Measurements from ENCODE around the gene RNF5.
A peak's percentile ranks its signal among the peaks of the same experiment; 100 is the strongest.
"Not testable (repeated sequence)": the region's sequence is repeated elsewhere in the genome, so short reads cannot be mapped to it uniquely, and the experiment has no call there.

The RNF5 gene

DNA sequence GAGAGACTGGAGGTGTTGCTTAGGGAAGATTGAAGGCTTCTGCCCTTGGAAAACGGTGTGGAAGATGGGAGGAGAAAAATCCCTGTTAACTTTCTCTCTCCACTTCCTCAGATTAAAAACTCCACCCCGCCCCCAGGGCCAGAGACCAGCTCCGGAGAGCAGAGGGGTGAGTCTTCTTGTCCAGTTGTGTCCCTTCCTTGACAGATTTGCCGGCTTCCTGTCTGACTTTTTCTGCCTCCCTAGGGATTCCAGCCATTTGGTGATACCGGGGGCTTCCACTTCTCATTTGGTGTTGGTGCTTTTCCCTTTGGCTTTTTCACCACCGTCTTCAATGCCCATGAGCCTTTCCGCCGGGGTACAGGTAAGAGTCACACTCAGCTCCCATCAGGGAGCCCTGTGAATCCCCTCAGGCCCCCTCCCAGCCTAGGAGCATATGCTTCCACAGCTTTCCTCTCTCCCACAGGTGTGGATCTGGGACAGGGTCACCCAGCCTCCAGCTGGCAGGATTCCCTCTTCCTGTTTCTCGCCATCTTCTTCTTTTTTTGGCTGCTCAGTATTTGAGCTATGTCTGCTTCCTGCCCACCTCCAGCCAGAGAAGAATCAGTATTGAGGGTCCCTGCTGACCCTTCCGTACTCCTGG is 1.7 kb downstream of the RNF5 start:
- H3K9me3 ChIP-seq (replicated peaks; ENCODE audit: low read length), result no peaks in the 10 kb centered on the region
- H3K4me3 ChIP-seq (ENCODE audit: low read length), result no peak overlapping the region
- H3K27me3 ChIP-seq (ENCODE audit: control insufficient read depth, insufficient read depth, low read length), result no peaks in the 10 kb centered on the region
- no peak overlapping the region for H3K4me2 ChIP-seq (ENCODE audit: low read length)
- H3K9ac ChIP-seq (ENCODE audit: low read depth, low read length), result no peak overlapping the region
- peaks cover 26% of the 10 kb centered on the region for H3K4me1 ChIP-seq (ENCODE audit: control insufficient read depth, insufficient read depth, low read length)
- peaks cover 20% of the 10 kb centered on the region for H3K36me3 ChIP-seq (ENCODE audit: insufficient read depth, low read length)

GRCh38 chr6:32181148-32181702 is 3.0 kb downstream of the RNF5 start:
- Histone ChIP-seq H3K36me3 (ENCODE audit: insufficient read depth, low read length) (peaks cover 22% of the 10 kb centered on the region), H3K9me3 (replicated peaks; ENCODE audit: low read length) (no peaks in the 10 kb centered on the region), H3K4me2 (ENCODE audit: low read length) (no peak overlapping the region), H3K9ac (ENCODE audit: low read depth, low read length) (no peak overlapping the region), H3K27me3 (ENCODE audit: control insufficient read depth, insufficient read depth, low read length) (no peaks in the 10 kb centered on the region), H3K4me1 (ENCODE audit: control insufficient read depth, insufficient read depth, low read length) (peaks cover 25% of the 10 kb centered on the region), H3K4me3 (ENCODE audit: low read length) (no peak overlapping the region)

GRCh38 chr6:32181915-32182529 is 3.8 kb downstream of the RNF5 start:
- H3K4me2 ChIP-seq (ENCODE audit: low read length), result no peak overlapping the region

DNA sequence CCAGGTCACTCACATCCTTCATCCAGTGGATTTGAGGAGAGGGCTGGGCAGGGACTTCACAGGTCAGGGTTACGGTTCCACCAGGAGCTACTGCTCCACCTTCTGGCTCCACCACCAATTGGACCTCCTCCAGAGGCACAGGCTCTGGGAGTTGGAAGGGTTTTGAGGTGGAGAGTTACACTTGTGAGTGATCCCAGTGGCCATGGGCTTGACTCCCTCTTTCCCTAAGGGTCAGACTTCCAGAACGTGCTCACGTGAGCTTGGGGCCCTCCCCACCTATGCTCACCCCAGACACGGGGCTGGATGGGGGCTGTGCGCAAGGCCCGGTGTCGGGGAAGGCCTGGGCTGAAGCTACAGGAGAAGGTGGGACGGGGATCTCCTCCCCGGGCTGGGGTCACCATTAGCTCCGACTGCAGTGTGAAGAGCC is 4.4 kb downstream of the RNF5 start:
- Histone ChIP-seq H3K36me3 (ENCODE audit: insufficient read depth, low read length) (peaks cover 36% of the 10 kb centered on the region), H3K9ac (ENCODE audit: low read depth, low read length) (no peak overlapping the region), H3K9me3 (replicated peaks; ENCODE audit: low read length) (no peaks in the 10 kb centered on the region), H3K4me2 (ENCODE audit: low read length) (no peak overlapping the region), H3K4me3 (ENCODE audit: low read length) (no peak overlapping the region), H3K27me3 (ENCODE audit: control insufficient read depth, insufficient read depth, low read length) (no peaks in the 10 kb centered on the region), H3K4me1 (ENCODE audit: control insufficient read depth, insufficient read depth, low read length) (peaks cover 15% of the 10 kb centered on the region)

More at GRCh38 chr6:32181915-32182529, 3.8 kb downstream of the RNF5 start:
- H3K36me3 ChIP-seq (ENCODE audit: insufficient read depth, low read length), result peaks cover 30% of the 10 kb centered on the region
- H3K9ac ChIP-seq (ENCODE audit: low read depth, low read length), result no peak overlapping the region
- H3K27me3 ChIP-seq (ENCODE audit: control insufficient read depth, insufficient read depth, low read length), result no peaks in the 10 kb centered on the region
- no peaks in the 10 kb centered on the region for H3K9me3 ChIP-seq (replicated peaks; ENCODE audit: low read length)
- H3K4me3 ChIP-seq (ENCODE audit: low read length), result no peak overlapping the region
- peaks cover 17% of the 10 kb centered on the region for H3K4me1 ChIP-seq (ENCODE audit: control insufficient read depth, insufficient read depth, low read length)

GRCh38 chr6:32183030-32183429 is 4.8 kb downstream of the RNF5 start:
- Histone ChIP-seq H3K27me3 (ENCODE audit: control insufficient read depth, insufficient read depth, low read length) (no peaks in the 10 kb centered on the region), H3K9ac (ENCODE audit: low read depth, low read length) (no peak overlapping the region), H3K4me3 (ENCODE audit: low read length) (no peak overlapping the region), H3K4me1 (ENCODE audit: control insufficient read depth, insufficient read depth, low read length) (peaks cover 20% of the 10 kb centered on the region), H3K9me3 (replicated peaks; ENCODE audit: low read length) (no peaks in the 10 kb centered on the region), H3K4me2 (ENCODE audit: low read length) (no peak overlapping the region), H3K36me3 (ENCODE audit: insufficient read depth, low read length) (peaks cover 40% of the 10 kb centered on the region)

DNA sequence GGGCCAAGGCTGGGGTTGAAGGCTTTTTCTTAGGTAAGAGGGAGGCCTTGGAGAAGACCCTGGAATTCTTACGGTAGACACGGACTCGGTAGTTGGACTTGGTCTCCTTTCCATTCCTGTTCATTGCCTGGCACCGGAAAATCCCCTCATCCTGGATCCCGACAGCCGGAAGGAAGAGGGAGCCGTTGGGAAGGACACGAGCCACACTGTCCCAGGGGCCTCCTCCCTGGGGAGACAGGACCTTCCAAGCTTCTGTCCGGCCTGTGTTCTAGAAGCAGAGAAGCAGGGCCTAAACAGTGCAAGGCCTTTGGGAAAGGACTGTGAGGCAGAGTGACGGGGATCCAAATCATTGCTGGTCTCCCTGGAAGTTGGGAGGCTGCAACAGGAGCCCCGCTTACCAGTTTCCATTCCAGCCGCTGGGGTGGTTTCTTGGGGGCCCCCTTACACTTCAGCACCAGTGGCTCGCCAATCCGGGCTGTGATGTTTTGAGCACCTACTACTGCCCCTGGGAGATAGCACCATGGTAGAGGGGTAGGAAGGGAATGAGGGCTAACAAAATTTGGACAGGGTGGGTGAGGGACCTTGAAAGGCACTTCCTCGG is 5.4 kb downstream of the RNF5 start:
- H3K4me3 ChIP-seq (ENCODE audit: low read length), result no peak overlapping the region
- no peak overlapping the region for H3K9ac ChIP-seq (ENCODE audit: low read depth, low read length)
- peaks cover 41% of the 10 kb centered on the region for H3K36me3 ChIP-seq (ENCODE audit: insufficient read depth, low read length)
- H3K27me3 ChIP-seq (ENCODE audit: control insufficient read depth, insufficient read depth, low read length), result no peaks in the 10 kb centered on the region
- H3K9me3 ChIP-seq (replicated peaks; ENCODE audit: low read length), result no peaks in the 10 kb centered on the region
- peaks cover 24% of the 10 kb centered on the region for H3K4me1 ChIP-seq (ENCODE audit: control insufficient read depth, insufficient read depth, low read length)
- H3K4me2 ChIP-seq (ENCODE audit: low read length), result no peak overlapping the region

DNA sequence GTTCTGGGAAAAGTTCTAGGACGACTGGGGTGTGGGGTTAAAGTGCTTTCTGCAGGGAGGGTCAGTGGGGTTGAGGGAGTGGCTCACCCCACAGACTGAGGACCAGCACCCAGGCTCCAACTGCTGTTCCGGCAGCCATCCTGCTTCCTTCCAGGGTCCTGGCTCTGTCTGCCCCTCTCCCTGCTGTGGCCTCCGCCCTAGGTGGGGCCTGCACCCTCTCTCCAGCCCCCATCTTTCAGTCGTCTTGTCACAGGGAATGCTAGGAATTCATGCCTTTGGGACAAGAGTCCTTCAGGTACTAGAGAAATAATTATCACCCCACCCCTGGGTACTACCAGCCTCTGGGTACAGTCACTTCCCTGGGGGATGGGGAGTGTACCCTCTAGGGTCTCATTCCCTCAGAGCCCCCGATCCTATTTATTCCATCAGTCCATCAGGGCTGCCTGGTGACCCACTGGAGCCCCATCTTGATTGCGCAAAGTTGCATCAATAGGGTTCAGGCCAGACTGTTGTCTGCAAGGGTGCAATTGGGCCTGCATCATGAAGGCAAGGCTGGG is 6.0 kb downstream of the RNF5 start, which contains the start of gene AGER:
Gene AGER (minus strand): TSS at position 170 of the 557 bp plus-strand sequence. CDS start 31 bp downstream, at position 139.
- Histone ChIP-seq H3K9me3 (replicated peaks; ENCODE audit: low read length) (no peaks in the 10 kb centered on the region), H3K27me3 (ENCODE audit: control insufficient read depth, insufficient read depth, low read length) (no peaks in the 10 kb centered on the region), H3K36me3 (ENCODE audit: insufficient read depth, low read length) (peaks cover 41% of the 10 kb centered on the region), H3K4me2 (ENCODE audit: low read length) (no peak within 1 kb of the TSS), H3K9ac (ENCODE audit: low read depth, low read length) (no peak within 1 kb of the TSS), H3K4me1 (ENCODE audit: control insufficient read depth, insufficient read depth, low read length) (peaks cover 25% of the 10 kb centered on the region), H3K4me3 (ENCODE audit: low read length) (no peak within 1 kb of the TSS)

GRCh38 chr6:32185681-32186131 is 7.5 kb downstream of the RNF5 start:
- H3K9me3 ChIP-seq (replicated peaks; ENCODE audit: low read length); H3K4me3 ChIP-seq (ENCODE audit: low read length); H3K27me3 ChIP-seq (ENCODE audit: control insufficient read depth, insufficient read depth, low read length): not testable (repeated sequence)
- H3K4me2 ChIP-seq (ENCODE audit: low read length), result peak overlapping the region; percentile 39
- peaks cover 41% of the 10 kb centered on the region for H3K36me3 ChIP-seq (ENCODE audit: insufficient read depth, low read length)
- peaks cover 27% of the 10 kb centered on the region for H3K4me1 ChIP-seq (ENCODE audit: control insufficient read depth, insufficient read depth, low read length)
- peak overlapping the region; percentile 47 for H3K9ac ChIP-seq (ENCODE audit: low read depth, low read length)

GRCh38 chr6:32186151-32186840 is 8.1 kb downstream of the RNF5 start:
- Histone ChIP-seq H3K36me3 (ENCODE audit: insufficient read depth, low read length) (peaks cover 41% of the 10 kb centered on the region), H3K4me2 (ENCODE audit: low read length) (peak overlapping the region; percentile 39), H3K4me1 (ENCODE audit: control insufficient read depth, insufficient read depth, low read length) (peaks cover 31% of the 10 kb centered on the region)
- not testable (repeated sequence) for H3K9ac ChIP-seq (ENCODE audit: low read depth, low read length); H3K27me3 ChIP-seq (ENCODE audit: control insufficient read depth, insufficient read depth, low read length); H3K9me3 ChIP-seq (replicated peaks; ENCODE audit: low read length); H3K4me3 ChIP-seq (ENCODE audit: low read length)

DNA sequence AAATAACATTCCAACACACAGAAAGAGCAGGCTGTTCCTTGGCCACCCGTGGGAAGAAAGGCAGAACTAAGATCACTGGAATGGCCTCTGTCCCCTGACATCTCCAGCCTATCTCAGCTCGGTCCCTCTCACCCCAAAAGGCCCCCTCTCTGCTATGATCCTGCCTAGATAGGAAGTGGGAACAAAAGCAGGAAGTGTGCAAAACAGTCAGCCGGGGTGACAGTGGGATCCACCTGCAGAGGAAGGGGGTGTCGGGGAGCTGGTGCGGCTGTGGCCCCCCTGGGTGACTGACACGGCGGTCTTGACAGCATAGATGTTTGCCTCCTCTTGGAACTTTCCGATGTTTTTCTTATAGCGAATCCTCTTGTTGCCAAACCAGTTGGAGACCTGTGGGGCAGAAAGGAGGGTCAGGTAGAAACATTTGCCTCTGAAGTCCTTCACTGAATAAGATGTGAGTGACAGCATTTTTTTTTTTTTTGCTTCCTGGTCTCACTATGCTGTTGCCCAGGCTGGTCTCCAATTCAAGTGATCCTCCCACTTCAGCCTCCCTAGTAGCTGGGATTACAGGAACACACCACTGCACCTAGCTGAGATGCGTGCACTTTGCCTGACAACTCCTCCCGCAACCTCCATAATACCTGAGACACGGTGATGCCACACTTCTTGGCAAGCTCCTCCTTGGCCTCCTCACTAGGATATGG is 9.0 kb downstream of the RNF5 start:
- Histone ChIP-seq H3K36me3 (ENCODE audit: insufficient read depth, low read length) (peaks cover 41% of the 10 kb centered on the region), H3K4me3 (ENCODE audit: low read length) (no peak overlapping the region), H3K9me3 (replicated peaks; ENCODE audit: low read length) (no peaks in the 10 kb centered on the region), H3K27me3 (ENCODE audit: control insufficient read depth, insufficient read depth, low read length) (no peaks in the 10 kb centered on the region), H3K4me2 (ENCODE audit: low read length) (peak overlapping the region; percentile 96), H3K9ac (ENCODE audit: low read depth, low read length) (no peak overlapping the region), H3K4me1 (ENCODE audit: control insufficient read depth, insufficient read depth, low read length) (peaks cover 31% of the 10 kb centered on the region)
